Esophagus muscularis mucosa (tissue), 4 donors: ENCODE results near the gene SH3BP1. TPM values are rescaled to one million over a fixed set of nuclear protein-coding genes. Genes with fewer than 3 reads are reported as not detected.

ENCODE experiments used
- DNase-seq: peaks from one replicate; pipeline ENCODE4 v3.0.0-alpha.2; 2017; ENCODE audit errors: extremely low spot score
- H3K27ac ChIP-seq, 4 donors: fragments of 200-600 bp; sonication (generic); replicated peaks in 1 of 4; 1 replicate in 3 of 4; 2 replicates in 1 of 4; pipeline ENCODE4 v1.5.1; 2016 to 2019; ENCODE audit warnings: mild to moderate bottlenecking in 1 of 4
- H3K27me3 ChIP-seq, 4 donors: fragments of 200-600 bp; sonication (generic); one replicate each; pipeline versions ENCODE4 v1.5.1 to v1.6.0; 2016 to 2019
- H3K36me3 ChIP-seq, 4 donors: fragments of 200-600 bp; sonication (generic); one replicate each; pipeline ENCODE4 v1.5.1; 2016 to 2019
- H3K4me1 ChIP-seq, 4 donors: fragments of 200-600 bp; sonication (generic); one replicate each; pipeline ENCODE4 v1.5.1; 2016 to 2019
- H3K4me3 ChIP-seq, 4 donors: fragments of 200-600 bp; sonication (generic); 1 replicate in 2 of 4; 2 replicates in 2 of 4; pipeline ENCODE4 v1.5.1; 2016 to 2019; ENCODE audit warnings: mild to moderate bottlenecking in 4 of 4, moderate library complexity in 1 of 4
- H3K9me3 ChIP-seq, 4 donors: fragments of 200-600 bp; sonication (generic); 1 replicate in 3 of 4; 2 replicates in 1 of 4; pipeline ENCODE4 v1.5.1; 2016 to 2019
- EP300 ChIP-seq: sonication (generic); formaldehyde crosslinking; IDR thresholded peaks from one replicate; pipeline ENCODE4 v1.6.1; 2017; ENCODE audit warnings: antibody characterized with exemption
- POLR2A ChIP-seq: fragments of 450-650 bp; IDR thresholded peaks from one replicate; pipeline ENCODE4 v1.6.1; 2017; ENCODE audit warnings: antibody characterized with exemption, moderate library complexity, mild to moderate bottlenecking, low read depth
- POLR2AphosphoS5 ChIP-seq, 2 donors: sonication (generic); formaldehyde crosslinking; IDR thresholded peaks; one replicate each; pipeline ENCODE4 v1.6.1; 2017; ENCODE audit warnings: antibody characterized with exemption in 2 of 2
- WGBS: methylation state at CpG from one replicate; pipeline ENCODE4 v1.1.5; 2018; 5-methylcytosine and 5-hydroxymethylcytosine counted together
- intact Hi-C: fragments of 100-400 bp; cut with DNase I; formaldehyde crosslinking; loops from one replicate; pipeline ENCODE4 v1.15.1; 2023
- total RNA-seq, 4 donors: library from RNA; depleted of rRNA; stranded (reverse); fragments of >200 nt; gene quantifications; one replicate each; pipeline versions ENCODE4 v1.1.0 to v1.2.1, GENCODE V29; 2016
- TF ChIP-seq, protein P1 (sequence below), 3 experiments: fragments of 200-600 bp in 2 of 3; fragments of 450-650 bp in 1 of 3; sonication (generic) in 2 of 3; IDR thresholded peaks; one replicate each; pipeline ENCODE4 v1.5.1; 2017 to 2019; ENCODE audit warnings: antibody characterized with exemption in 3 of 3, mild to moderate bottlenecking in 2 of 3, moderate library complexity in 1 of 3

Gene SH3BP1
- total RNA-seq, 4 donors from 2014 or later, result 1.5 to 7.5 (median 4.3) TPM

DNA sequence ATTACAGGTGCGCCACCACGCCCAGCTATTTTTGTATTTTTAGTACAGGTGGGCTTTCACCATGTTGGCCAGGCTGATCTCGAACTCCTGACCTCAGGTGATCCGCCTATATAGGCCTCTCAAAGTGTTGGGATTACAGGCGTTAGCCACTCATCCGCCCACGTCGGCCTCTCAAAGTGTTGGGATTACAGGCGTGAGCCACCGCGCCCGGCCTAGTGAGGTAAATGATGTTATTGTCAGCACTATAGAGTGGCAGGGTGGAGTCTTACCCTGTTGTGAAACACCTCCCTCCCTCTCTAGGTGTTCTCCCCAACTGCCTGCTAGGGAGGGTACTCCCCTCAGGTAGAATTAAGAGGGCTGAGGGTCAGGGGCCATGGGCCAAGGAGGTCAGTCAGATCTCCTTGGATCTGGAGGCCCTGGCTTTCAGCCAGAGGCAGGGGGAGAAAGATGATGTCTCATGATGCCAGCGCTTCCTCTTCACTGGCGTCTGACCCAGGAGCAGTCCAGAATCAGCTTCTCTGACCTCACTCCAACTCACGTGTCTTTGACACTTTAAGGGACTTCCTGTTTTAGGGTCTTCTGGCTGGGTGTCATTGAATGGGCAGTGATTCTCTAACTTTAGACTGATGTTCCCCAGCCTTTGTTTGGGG lies 28.9 kb upstream of the SH3BP1 start:
- DNase-seq, result no peak
- Histone ChIP-seq H3K9me3 (no peaks in the 10 kb centered on the region), H3K4me1 (peaks cover 20 to 61% (median 56%) of the 10 kb centered on the region in 4 donors), H3K27ac (peak overlapping the region; percentile 93 to 97 (median 95)), H3K36me3 (peaks cover 0 to 19% (median 12%) of the 10 kb centered on the region in 4 donors), H3K4me3 (no peak overlapping the region), H3K27me3 (no peaks in the 10 kb centered on the region)
- WGBS, result 86% methylated on average over 15 of the region's 15 CpGs
- intact Hi-C loops, result no loop called here
- no peak for TF ChIP-seq EP300
- TF ChIP-seq, protein P1, sequence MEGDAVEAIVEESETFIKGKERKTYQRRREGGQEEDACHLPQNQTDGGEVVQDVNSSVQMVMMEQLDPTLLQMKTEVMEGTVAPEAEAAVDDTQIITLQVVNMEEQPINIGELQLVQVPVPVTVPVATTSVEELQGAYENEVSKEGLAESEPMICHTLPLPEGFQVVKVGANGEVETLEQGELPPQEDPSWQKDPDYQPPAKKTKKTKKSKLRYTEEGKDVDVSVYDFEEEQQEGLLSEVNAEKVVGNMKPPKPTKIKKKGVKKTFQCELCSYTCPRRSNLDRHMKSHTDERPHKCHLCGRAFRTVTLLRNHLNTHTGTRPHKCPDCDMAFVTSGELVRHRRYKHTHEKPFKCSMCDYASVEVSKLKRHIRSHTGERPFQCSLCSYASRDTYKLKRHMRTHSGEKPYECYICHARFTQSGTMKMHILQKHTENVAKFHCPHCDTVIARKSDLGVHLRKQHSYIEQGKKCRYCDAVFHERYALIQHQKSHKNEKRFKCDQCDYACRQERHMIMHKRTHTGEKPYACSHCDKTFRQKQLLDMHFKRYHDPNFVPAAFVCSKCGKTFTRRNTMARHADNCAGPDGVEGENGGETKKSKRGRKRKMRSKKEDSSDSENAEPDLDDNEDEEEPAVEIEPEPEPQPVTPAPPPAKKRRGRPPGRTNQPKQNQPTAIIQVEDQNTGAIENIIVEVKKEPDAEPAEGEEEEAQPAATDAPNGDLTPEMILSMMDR (IDR thresholded peaks at IDR 0.05), result no peak
- no peak for TF ChIP-seq POLR2A
- no peak for TF ChIP-seq POLR2AphosphoS5 (IDR thresholded peaks at IDR 0.05)

DNA sequence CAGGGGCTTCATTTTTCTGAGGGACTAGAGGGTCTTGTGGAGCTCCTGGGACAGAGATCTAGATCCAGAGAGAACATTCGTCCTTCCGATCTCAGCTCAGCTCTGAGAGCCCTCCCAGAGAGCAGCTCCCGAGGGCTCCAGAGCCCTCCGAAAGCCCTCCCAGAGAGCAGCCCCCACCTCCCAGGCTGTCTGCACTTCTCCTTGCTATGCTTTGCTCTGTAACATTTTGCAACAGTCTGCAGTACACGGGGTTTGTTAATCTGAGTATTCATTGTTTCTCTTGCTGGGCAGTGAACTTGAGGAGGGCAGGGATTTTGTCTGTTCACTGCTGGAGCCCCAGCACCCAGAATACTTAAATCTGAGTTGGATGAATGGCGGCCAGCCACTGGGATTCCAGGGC lies 28.3 kb upstream of the SH3BP1 start:
- Histone ChIP-seq H3K36me3 (peaks cover 2 to 24% (median 18%) of the 10 kb centered on the region in 4 donors), H3K4me3 (no peak overlapping the region), H3K9me3 (no peaks in the 10 kb centered on the region), H3K27ac (peak overlapping the region in 3 of 4 donors; percentile 10 to 94 (median 15)), H3K27me3 (no peaks in the 10 kb centered on the region), H3K4me1 (peaks cover 20 to 61% (median 56%) of the 10 kb centered on the region in 4 donors)
- intact Hi-C loops, result no loop called here
- TF ChIP-seq, protein P1 (IDR thresholded peaks at IDR 0.05), result no peak
- TF ChIP-seq EP300, result no peak
- no peak for TF ChIP-seq POLR2AphosphoS5 (IDR thresholded peaks at IDR 0.05)
- TF ChIP-seq POLR2A, result no peak
- DNase-seq, result no peak
- 85% methylated on average over 6 of the region's 6 CpGs for WGBS

DNA sequence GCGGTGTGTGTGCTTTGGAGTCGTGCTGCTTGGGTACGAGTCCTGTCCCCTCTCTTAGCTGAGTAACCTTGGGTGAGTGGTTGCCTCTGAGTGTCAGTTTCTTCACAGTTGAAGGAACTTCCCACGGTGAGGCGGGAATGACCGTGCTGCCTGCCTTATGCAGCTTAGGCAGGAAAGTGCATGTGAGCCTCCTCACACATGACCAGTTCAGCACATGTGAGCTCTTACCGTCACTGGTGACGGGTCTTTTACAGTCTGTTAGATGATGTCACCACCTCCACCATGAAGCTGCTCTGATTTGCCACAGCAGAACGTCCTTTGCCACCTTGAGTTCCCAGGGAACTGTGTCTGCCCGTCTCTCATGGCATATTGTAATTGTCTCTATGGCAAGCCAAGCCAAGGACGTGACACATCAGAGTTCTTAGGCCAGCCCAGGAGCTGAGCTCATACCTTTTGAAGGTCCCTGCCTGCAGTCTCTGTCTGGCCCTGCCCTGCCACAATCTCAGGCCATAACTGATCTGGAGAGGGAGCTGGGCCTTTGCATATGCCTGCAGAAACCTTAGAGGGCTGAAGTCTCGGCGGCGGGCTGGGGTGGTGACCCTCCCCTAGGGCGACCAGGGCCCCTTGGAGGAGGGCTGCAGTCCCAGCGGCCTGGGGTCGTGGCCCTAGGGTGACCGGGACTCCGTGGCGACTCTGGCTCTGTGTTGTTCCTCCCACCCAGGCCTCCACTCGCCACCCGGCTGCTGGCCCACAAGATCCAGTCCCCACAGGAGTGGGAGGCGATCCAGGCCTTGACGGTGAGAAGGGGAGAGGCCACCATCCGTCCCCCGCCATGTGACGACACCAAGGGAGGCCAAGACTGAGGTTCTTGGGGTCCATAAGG lies 23.0 kb upstream of the SH3BP1 start:
- Histone ChIP-seq H3K27me3 (no peaks in the 10 kb centered on the region), H3K4me3 (no peak overlapping the region), H3K36me3 (peaks cover 13 to 76% (median 70%) of the 10 kb centered on the region in 4 donors), H3K9me3 (no peaks in the 10 kb centered on the region), H3K4me1 (peaks cover 0 to 22% (median 18%) of the 10 kb centered on the region in 4 donors), H3K27ac (no peak overlapping the region)
- no peak for TF ChIP-seq EP300
- no peak for TF ChIP-seq POLR2A
- TF ChIP-seq, protein P1 (IDR thresholded peaks at IDR 0.05), result no peak
- TF ChIP-seq POLR2AphosphoS5 (IDR thresholded peaks at IDR 0.05), result no peak
- intact Hi-C loops, result no loop called here
- 84% methylated on average over 10 of the region's 27 CpGs for WGBS
- DNase-seq, result no peak

DNA sequence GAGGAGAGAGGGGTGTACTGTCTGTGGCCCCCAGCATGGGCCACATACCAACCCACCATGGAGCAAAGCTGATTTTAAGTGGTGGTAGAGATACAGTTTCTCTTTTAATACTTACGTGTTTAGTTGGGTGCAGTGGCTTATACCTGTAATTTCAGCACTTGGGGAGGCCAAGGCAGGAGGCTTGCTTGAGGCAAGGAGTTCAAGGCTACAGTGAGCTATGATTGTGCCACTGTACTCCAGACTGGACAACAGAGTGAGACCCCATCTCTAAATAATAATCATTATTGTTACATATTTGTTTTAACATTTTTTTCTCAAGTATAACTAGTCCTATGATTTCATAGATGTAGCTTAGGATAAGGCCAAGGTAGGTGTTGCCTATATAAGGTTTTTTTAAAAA lies 22.0 kb upstream of the SH3BP1 start:
- Histone ChIP-seq H3K4me3 (no peak overlapping the region), H3K36me3 (peaks cover 13 to 85% (median 79%) of the 10 kb centered on the region in 4 donors), H3K4me1 (peaks cover 0 to 18% (median 15%) of the 10 kb centered on the region in 4 donors), H3K27ac (no peak overlapping the region), H3K9me3 (no peaks in the 10 kb centered on the region), H3K27me3 (no peaks in the 10 kb centered on the region)
- TF ChIP-seq EP300 (no peak), POLR2A (no peak), POLR2AphosphoS5 (IDR thresholded peaks at IDR 0.05) (no peak)
- TF ChIP-seq, protein P1 (IDR thresholded peaks at IDR 0.05), result no peak
- intact Hi-C loops, result no loop called here
- DNase-seq, result no peak
- WGBS, result 75% methylated on average over 1 of the region's 1 CpG
